Measurements from ENCODE around the gene ZNF668.
"Not testable (repeated sequence)": the region's sequence is repeated elsewhere in the genome, so short reads cannot be mapped to it uniquely, and the experiment has no call there.

ZNF668 gene

GRCh38 chr16:31055613-31056012, 18.4 kb downstream of the ZNF668 start:
- no peak for DNase-seq

GRCh38 chr16:31052114-31052513, 21.9 kb downstream of the ZNF668 start:
- peak in 1 of 2 experiments; percentile 37 for DNase-seq

GRCh38 chr16:31050280-31051030, 23.6 kb downstream of the ZNF668 start:
- no peak for DNase-seq

DNA sequence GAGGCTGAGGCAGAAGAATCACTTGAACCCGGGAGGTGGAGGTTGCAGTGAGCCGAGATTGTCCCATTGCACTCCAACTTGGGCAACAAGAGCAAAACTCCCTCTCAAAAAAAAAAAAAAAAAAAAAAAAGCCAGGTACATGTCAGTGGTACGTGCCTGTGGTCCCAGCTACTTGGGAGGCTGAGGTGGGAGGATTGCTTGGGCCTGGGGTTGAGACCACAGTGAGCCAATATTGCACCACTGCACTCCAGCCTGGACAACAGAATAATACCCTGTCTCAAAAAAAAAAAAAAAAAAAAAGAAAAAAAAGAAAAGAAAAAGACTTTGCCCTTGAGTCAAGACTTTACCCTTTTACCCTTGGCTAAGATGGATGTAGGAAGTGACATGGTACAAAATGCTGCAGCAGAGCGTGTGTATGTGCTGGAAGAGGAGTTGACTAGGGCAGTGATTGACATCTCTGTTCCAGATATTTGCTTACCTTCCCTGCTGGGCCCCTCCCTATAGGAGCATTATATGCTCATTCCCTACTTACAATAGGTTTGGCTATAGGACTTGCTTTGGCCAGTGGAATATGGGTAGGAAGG, 30.1 kb downstream of the ZNF668 start:
- no peak for DNase-seq

GRCh38 chr16:31043352-31043751, 30.7 kb downstream of the ZNF668 start:
- DNase-seq: no peak

- no peak for DNase-seq
Measured at GRCh38 chr16:31042866-31043265, 31.2 kb downstream of the ZNF668 start.

GRCh38 chr16:31038993-31039392, 35.0 kb downstream of the ZNF668 start:
- no peak for DNase-seq

DNA sequence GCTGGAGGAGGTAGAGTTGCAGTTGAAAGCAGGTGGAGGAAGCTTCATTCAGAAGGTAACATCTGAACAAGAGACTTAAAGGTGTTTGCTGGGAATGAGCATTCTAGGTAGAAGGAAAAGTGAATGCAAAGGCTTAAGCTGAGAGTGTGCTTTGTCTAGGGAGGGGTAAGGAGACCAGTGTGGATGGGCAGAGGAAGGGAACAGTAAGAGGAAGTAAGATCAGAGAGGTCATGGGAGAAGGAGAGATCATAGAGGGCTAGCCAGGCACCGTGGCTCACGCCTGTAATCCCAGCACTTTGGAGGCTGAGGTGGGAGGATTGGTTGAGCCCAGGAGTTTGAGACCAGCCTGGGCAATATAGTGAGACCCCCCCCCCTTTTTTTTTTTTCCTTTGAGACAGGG, 37.3 kb downstream of the ZNF668 start:
- no peak for DNase-seq

GRCh38 chr16:31033709-31034492, 40.1 kb downstream of the ZNF668 start:
- DNase-seq: peak; percentile 91 to 92

GRCh38 chr16:31032736-31033708, 41.0 kb downstream of the ZNF668 start, which contains the start of gene STX4:
Gene STX4 (plus strand): TSS chr16:31033558. CDS start chr16:31033806, 248 bp downstream.
- DNase-seq: peak; percentile 95 to 97

DNA sequence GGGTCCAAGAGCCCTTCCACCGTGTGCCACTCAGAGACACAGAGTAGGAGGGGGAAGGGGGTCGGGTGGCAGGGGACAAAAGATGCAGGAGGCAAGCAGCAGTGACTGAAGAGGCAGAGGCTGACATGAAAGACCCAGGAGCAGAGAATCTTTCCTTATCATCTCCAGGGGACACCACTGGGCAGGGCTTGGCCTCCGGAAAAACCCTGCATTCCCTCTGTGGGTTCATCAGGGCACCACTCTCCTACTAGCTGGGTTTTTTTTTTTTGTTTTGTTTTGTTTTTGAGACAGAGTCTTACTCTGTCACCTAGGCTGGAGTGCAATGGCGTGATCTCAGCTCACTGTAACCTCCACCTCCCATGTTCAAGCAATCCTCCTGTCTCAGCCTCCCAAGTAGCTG, 42.8 kb downstream of the ZNF668 start:
- no peak for DNase-seq

DNA sequence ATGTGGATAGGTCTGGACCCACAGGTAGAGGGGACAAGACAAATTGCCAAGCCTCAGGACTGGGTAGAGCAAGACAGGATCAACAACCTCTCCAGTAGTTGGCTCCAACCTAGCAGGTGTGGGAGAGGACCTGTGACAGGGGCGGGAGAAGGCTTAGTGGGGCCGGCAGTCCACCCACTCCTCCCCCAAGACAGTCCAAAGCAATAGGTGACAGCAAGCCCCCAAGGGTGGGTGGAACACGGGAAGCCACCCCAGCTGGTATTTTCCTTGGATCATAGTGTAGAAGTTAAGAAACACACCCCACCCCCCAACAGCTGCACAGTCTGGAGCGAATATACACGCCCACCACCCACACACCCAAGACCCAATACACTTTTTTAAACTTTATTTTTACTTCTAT, 44.8 kb downstream of the ZNF668 start:
- no peak for DNase-seq

- no peak for DNase-seq
Measured at GRCh38 chr16:31025339-31025738, 48.7 kb downstream of the ZNF668 start.

- DNase-seq: no peak
Measured at GRCh38 chr16:31023627-31024226, 50.3 kb downstream of the ZNF668 start.

GRCh38 chr16:31023252-31023602, 50.8 kb downstream of the ZNF668 start:
- DNase-seq: no peak

DNA sequence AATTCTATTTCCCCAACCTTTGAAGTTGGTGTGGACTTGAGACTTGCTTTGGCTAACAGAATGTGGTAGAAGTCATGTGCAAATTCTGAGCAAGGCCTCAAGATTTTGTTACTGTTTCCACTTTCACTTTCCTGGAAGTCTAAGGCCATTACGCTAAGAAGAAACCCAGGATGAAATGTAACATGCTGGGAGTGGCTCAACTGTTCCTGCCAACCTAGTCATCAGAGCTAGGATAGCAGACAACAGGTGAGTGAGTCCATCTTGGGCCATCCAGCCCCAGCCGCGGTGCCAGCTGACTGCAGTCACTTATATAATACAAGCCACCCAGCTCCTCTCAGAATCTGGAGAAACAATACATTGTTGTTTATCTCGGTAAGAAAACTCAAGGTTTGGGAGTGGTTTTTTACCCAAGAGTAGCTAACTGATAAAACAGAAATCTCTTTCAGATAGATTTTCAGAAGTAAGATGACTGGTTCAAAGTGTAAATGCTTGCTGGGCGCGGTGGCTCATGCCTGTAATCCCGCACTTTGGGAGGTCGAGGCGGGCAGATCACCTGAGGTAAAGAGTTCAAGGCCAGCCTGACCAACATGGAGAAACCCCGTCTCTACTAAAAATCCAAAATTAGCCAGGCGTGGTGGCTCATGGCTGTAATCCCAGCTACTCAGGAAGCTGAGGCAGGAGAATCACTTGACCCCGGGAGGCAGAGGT, 51.3 kb downstream of the ZNF668 start:
- DNase-seq: no peak

DNA sequence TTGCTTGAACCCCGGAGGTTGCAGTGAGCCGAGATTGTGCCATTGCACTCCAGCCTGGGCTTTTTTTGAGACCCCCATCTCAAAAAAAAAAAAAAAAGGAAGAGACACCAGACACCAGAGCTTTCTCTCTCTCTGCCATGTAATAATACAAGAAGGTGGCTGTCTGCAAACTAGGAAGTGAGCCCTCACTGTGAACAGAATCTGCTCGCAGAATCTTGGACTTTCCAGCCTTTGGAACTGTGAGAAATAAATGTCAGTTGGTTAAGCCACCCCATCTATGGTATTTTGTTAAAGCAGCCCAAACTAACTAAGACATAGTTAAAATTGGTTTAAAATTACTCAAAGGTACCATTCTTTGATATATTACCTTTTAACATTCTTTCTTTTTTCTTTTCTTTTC, 53.5 kb downstream of the ZNF668 start:
- DNase-seq: no peak

DNA sequence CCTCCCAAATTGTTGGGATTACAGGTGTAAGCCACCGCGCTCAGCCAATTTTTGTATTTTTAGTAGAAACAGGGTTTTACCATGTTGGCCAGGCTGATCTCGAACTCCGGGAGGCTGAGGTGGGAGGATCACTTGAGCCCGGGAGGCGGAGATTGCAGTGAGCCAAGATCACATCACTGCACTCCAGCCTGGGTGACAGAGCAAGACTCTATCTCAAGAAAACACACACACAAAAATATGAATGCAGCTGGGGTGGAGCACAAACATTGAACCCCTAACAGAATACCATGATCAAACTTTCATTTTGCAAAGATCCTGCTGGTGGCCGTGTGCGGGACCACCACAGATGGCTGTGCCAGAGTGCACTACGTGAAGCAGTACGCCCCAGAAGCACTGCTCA, 56.3 kb downstream of the ZNF668 start:
- DNase-seq: not testable (repeated sequence)

GRCh38 chr16:31016018-31016417, 58.0 kb downstream of the ZNF668 start:
- DNase-seq: no peak

- DNase-seq: not testable (repeated sequence)
Measured at GRCh38 chr16:31013292-31013691, 60.7 kb downstream of the ZNF668 start.

GRCh38 chr16:31011815-31012214, 62.2 kb downstream of the ZNF668 start:
- not testable (repeated sequence) for DNase-seq
